ENCODE data around the gene CTIF.

CTIF gene

GRCh38 chr18:48566589-48566988 is 27.8 kb downstream of the CTIF start:
- no peak overlapping the region for H3K4me3 ChIP-seq (ENCODE audit: low read depth, low read length)
- DNase-seq (ENCODE audit: low read depth, low spot score) = no peak
- ChIA-PET CTCF (interaction anchor here (1.0 to 1.9 kb wide), 2 partner anchors 21 to 53 kb away, joined by 3 to 7 read pairs; no protein-coding TSS in a partner anchor), POLR2A (no interaction called here)
- TF ChIP-seq, protein P1, sequence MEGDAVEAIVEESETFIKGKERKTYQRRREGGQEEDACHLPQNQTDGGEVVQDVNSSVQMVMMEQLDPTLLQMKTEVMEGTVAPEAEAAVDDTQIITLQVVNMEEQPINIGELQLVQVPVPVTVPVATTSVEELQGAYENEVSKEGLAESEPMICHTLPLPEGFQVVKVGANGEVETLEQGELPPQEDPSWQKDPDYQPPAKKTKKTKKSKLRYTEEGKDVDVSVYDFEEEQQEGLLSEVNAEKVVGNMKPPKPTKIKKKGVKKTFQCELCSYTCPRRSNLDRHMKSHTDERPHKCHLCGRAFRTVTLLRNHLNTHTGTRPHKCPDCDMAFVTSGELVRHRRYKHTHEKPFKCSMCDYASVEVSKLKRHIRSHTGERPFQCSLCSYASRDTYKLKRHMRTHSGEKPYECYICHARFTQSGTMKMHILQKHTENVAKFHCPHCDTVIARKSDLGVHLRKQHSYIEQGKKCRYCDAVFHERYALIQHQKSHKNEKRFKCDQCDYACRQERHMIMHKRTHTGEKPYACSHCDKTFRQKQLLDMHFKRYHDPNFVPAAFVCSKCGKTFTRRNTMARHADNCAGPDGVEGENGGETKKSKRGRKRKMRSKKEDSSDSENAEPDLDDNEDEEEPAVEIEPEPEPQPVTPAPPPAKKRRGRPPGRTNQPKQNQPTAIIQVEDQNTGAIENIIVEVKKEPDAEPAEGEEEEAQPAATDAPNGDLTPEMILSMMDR (IDR thresholded peaks at IDR 0.05; ENCODE audit: insufficient read depth, low read length, missing control alignments) = no peak

DNA sequence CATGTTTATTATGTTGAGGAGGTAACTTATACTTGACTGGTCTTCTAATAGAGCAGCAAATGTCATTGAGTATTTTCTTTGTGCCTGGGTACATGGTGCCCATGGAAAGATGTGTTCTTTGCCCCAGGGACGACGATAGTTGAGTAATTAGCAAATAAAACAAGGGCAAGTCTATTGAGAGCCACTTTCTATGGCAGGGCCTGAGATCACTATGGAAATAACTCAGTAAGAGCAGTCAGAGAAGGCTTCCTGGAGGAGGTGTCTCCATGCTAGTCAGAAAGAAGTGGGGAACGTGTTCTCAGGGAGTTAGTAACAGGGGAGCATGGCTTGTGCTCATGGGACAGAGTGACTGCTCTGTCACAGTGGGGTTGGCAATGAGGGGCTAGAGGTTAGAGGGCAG is 28.6 kb downstream of the CTIF start:
- no peak overlapping the region for H3K4me3 ChIP-seq (ENCODE audit: low read depth, low read length)
- ChIA-PET CTCF (interaction anchor here (1.0 to 1.9 kb wide), 2 partner anchors 22 to 53 kb away, joined by 3 to 7 read pairs; no protein-coding TSS in a partner anchor), POLR2A (no interaction called here)
- no peak for DNase-seq (ENCODE audit: low read depth, low spot score)
- TF ChIP-seq, protein P1 (IDR thresholded peaks at IDR 0.05; ENCODE audit: insufficient read depth, low read length, missing control alignments) = no peak

GRCh38 chr18:48569139-48569914 is 30.5 kb downstream of the CTIF start:
- POLR2A ChIA-PET = no interaction called here
- H3K4me3 ChIP-seq (ENCODE audit: low read depth, low read length) = no peak overlapping the region
- TF ChIP-seq, protein P1 (IDR thresholded peaks at IDR 0.05; ENCODE audit: insufficient read depth, low read length, missing control alignments) = no peak
- CTCF ChIA-PET = interaction anchor here (1.2 kb wide), 1 partner anchor 93 kb away, joined by 3 read pairs; no protein-coding TSS in a partner anchor
- no peak for DNase-seq (ENCODE audit: low read depth, low spot score)

DNA sequence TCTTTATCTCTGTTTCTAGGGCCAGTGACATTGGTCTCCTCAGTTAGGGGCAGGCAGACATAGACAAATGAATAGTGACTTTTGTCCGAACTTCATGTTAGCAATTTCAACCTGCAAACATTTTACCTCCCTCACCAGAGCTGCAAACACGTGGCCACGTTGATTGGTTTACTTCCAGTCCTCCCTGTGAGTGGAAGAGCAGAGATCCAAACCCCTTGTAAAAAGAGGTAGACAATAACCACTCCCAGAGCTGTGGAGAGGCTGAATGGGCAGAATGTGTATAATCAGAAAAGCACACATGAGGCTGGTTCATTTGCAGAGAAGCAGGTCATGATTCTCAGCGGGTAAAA is 31.1 kb downstream of the CTIF start:
- CTCF ChIA-PET = no interaction called here
- DNase-seq (ENCODE audit: low read depth, low spot score) = no peak
- POLR2A ChIA-PET = no interaction called here
- TF ChIP-seq, protein P1 (IDR thresholded peaks at IDR 0.05; ENCODE audit: insufficient read depth, low read length, missing control alignments) = no peak
- H3K4me3 ChIP-seq (ENCODE audit: low read depth, low read length) = no peak overlapping the region

- CTCF ChIA-PET = no interaction called here
- no peak for DNase-seq (ENCODE audit: low read depth, low spot score)
- no peak overlapping the region for H3K4me3 ChIP-seq (ENCODE audit: low read depth, low read length)
- POLR2A ChIA-PET = no interaction called here
- TF ChIP-seq, protein P1 (IDR thresholded peaks at IDR 0.05; ENCODE audit: insufficient read depth, low read length, missing control alignments) = no peak
Observed at GRCh38 chr18:48570313-48570712, 31.5 kb downstream of the CTIF start.

DNA sequence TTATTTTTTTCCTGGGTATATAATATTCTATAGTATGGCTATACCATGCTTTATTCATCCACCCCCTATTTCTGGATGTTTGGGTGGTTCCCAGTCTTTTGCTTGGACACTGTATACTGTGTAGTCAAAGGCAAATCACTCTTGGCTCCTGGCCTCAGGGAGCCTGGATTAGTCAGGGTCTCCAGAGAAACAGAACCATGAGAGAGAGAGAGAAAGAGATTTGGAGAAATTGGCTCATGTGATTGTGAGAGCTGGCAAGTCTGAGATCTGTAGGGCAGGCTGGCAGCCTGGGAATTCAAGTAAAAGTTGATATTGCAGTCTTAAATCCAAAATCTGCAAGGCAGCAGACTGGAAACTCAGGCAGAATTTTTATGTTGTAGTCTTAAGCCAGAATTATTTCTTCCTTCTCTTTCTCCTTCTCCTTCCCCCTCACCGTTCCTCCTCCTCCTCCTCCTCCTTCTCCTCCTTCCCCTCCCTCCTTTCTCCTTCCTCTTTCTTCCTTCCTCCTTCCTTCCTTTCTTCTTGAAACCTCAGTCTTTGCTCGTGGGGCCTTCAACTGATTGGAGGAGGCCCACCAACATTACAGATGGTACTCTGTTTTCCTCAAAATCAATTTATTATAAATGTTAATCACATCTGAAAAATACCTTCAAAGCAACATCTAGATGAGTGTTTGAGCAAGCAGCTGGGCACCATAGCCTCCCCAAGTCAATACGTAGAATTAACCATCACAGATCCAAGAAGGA is 33.0 kb downstream of the CTIF start:
- DNase-seq (ENCODE audit: low read depth, low spot score) = no peak
- H3K4me3 ChIP-seq (ENCODE audit: low read depth, low read length) = no peak overlapping the region
- POLR2A ChIA-PET = interaction anchor here (0.6 kb wide), 1 partner anchor 25 kb away, joined by 3 read pairs; no protein-coding TSS in a partner anchor
- TF ChIP-seq, protein P1 (IDR thresholded peaks at IDR 0.05; ENCODE audit: insufficient read depth, low read length, missing control alignments) = no peak
- CTCF ChIA-PET = no interaction called here
